Right renal pelvis (tissue), 4 donors: ENCODE measurements around the gene TAOK2. TPM values are rescaled to one million over a fixed set of nuclear protein-coding genes. Genes with fewer than 3 reads are reported as not detected.

Source experiments
- DNase-seq, 4 donors: peaks; one replicate each; pipeline ENCODE4 v3.0.0-alpha.2; 2013; ENCODE audit warnings: low read depth in 4 of 4, low spot score in 3 of 4, missing footprints in 1 of 4
- polyA plus RNA-seq, 4 donors: library from polyadenylated mRNA; unstranded; fragments of 120-200 nt; gene quantifications; one replicate each; pipeline ENCODE4 v1.2.1, GENCODE V29; 2013; ENCODE audit not compliant: insufficient read length in 4 of 4

TAOK2 gene
- polyA plus RNA-seq, 4 donors = 41.9 to 52.5 (median 43.5) TPM

DNA sequence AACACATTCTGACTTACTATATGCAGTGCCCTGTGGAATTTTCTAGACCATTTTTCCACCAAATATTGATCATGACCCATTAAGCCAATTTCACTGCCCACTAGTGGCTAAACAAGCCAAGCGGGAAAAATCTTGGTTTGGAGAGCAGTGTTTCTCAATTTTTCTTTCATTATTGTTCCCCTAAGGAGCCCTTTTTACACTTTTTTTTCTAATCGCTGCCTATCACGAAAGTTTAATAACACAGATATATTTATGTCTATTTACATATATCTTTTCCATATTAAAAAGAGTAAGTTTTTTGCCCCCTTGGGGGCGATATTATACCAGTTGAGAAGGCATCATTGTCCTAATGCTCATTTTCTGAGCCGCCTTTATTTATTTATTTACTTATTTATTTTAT is 68.2 kb downstream of the TAOK2 start:
- peak in 1 of 4 donors; percentile 19 for DNase-seq

Other genes with a start within 250 kb of the TAOK2 start
- gene C16orf54, start 227.9 kb upstream of the TAOK2 start, polyA plus RNA-seq = under 1 TPM; 0.19 to 0.28 (median 0.22) TPM
- under 1 TPM in 1 of 4 donors, not detected in 3; 0.01 TPM for gene ZG16, start 195.6 kb upstream of the TAOK2 start, polyA plus RNA-seq
- 10 to 100 TPM; 65.2 to 77.7 (median 67.6) TPM for gene KIF22, start 183.1 kb upstream of the TAOK2 start, polyA plus RNA-seq
- gene MAZ, start 167.3 kb upstream of the TAOK2 start, polyA plus RNA-seq = 100 to 1,000 TPM; 273 to 344 (median 293) TPM
- 10 to 100 TPM; 14.7 to 21.0 (median 17.1) TPM for gene PRRT2, start 161.7 kb upstream of the TAOK2 start, polyA plus RNA-seq
- 10 to 100 TPM; 33.9 to 46.9 (median 35.9) TPM for gene PAGR1, start 157.7 kb upstream of the TAOK2 start, polyA plus RNA-seq
- gene MVP, start 153.4 kb upstream of the TAOK2 start, polyA plus RNA-seq = 10 to 100 TPM; 17.7 to 23.6 (median 21.5) TPM
- 100 to 1,000 TPM; 104 to 133 (median 112) TPM for gene CDIPT, start 110.6 kb upstream of the TAOK2 start, polyA plus RNA-seq
- 10 to 100 TPM; 11.3 to 13.7 (median 12.4) TPM for gene SEZ6L2, start 74.3 kb upstream of the TAOK2 start, polyA plus RNA-seq
- 1 to 10 TPM in 1 of 4 donors, under 1 TPM in 3; 0.60 to 1.2 (median 0.82) TPM for gene ASPHD1, start 73.4 kb upstream of the TAOK2 start, polyA plus RNA-seq
- 10 to 100 TPM; 12.5 to 18.4 (median 16.4) TPM for gene KCTD13, start 47.6 kb upstream of the TAOK2 start, polyA plus RNA-seq
- 100 to 1,000 TPM; 115 to 126 (median 116) TPM for gene TMEM219, start 11.8 kb upstream of the TAOK2 start, polyA plus RNA-seq
- 10 to 100 TPM; 15.2 to 22.5 (median 16.6) TPM for gene HIRIP3, start 21.7 kb downstream of the TAOK2 start, polyA plus RNA-seq
- 10 to 100 TPM; 43.5 to 56.0 (median 48.6) TPM for gene INO80E, start 22.4 kb downstream of the TAOK2 start, polyA plus RNA-seq
- 1 to 10 TPM; 2.1 to 2.7 (median 2.5) TPM for gene DOC2A, start 37.2 kb downstream of the TAOK2 start, polyA plus RNA-seq
- gene C16orf92, start 49.3 kb downstream of the TAOK2 start, polyA plus RNA-seq = not detected
- 1 to 10 TPM in 1 of 4 donors, under 1 TPM in 3; 0.58 to 1.4 (median 0.81) TPM for gene TLCD3B, start 57.4 kb downstream of the TAOK2 start, polyA plus RNA-seq
- gene ALDOA, start 91.9 kb downstream of the TAOK2 start, polyA plus RNA-seq = 100 to 1,000 TPM; 478 to 641 (median 500) TPM
- gene PPP4C, start 102.1 kb downstream of the TAOK2 start, polyA plus RNA-seq = 100 to 1,000 TPM in 1 of 4 donors, 10 to 100 TPM in 3; 82.0 to 120 (median 90.5) TPM
- gene TBX6, start 118.1 kb downstream of the TAOK2 start, polyA plus RNA-seq = 1 to 10 TPM; 1.1 to 2.0 (median 1.2) TPM
- 10 to 100 TPM; 56.7 to 78.4 (median 60.1) TPM for gene YPEL3, start 122.3 kb downstream of the TAOK2 start, polyA plus RNA-seq
- gene GDPD3, start 139.7 kb downstream of the TAOK2 start, polyA plus RNA-seq = 10 to 100 TPM in 2 of 4 donors, 1 to 10 TPM in 2; 8.9 to 14.8 (median 12.2) TPM
- gene MAPK3, start 149.4 kb downstream of the TAOK2 start, polyA plus RNA-seq = 10 to 100 TPM; 85.7 to 98.8 (median 92.2) TPM
- 10 to 100 TPM in 3 of 4 donors, 1 to 10 TPM in 1; 9.2 to 12.3 (median 11.2) TPM for gene CORO1A, start 209.7 kb downstream of the TAOK2 start, polyA plus RNA-seq
- 10 to 100 TPM; 19.2 to 34.5 (median 23.0) TPM for gene BOLA2B, start 219.8 kb downstream of the TAOK2 start, polyA plus RNA-seq
- gene SLX1A, start 220.0 kb downstream of the TAOK2 start, polyA plus RNA-seq = 10 to 100 TPM; 18.9 to 20.8 (median 20.1) TPM
- 10 to 100 TPM in 2 of 4 donors, 1 to 10 TPM in 2; 4.1 to 12.8 (median 10.6) TPM for gene SULT1A3, start 225.4 kb downstream of the TAOK2 start, polyA plus RNA-seq